GM19397 (cell line): ENCODE results near the gene CNST.
"Not testable (repeated sequence)": the region's sequence is repeated elsewhere in the genome, so short reads cannot be mapped to it uniquely, and the experiment has no call there.

Experiments
- ATAC-seq: cut with Tn5 transposase; IDR thresholded peaks from one replicate; pipeline ENCODE4 v1.9.1; 2021; ENCODE audit warnings: mild to moderate bottlenecking, moderate library complexity; ENCODE audit not compliant: unreplicated experiment

Gene CNST

GRCh38 chr1:246582301-246583055 is 16.2 kb downstream of the CNST start:
- ATAC-seq, result no peak

DNA sequence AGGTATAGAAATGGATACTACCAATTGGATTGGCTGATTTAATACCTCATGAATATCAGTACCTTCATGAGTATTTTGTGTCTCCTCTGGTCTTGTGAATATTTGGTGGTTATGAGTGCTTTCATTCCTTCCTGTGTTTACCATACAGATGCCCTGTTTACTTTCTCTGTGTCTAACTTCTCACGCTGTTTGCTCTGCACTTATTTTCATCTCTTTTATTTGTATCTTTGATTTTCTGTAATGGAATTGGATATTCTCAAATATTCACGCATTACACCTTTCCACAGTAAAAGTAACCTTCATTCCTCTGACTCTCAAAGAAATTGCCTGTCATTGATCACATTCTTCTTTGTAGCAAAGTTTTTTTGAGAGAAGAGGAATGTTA is 16.8 kb downstream of the CNST start:
- ATAC-seq, result no peak

DNA sequence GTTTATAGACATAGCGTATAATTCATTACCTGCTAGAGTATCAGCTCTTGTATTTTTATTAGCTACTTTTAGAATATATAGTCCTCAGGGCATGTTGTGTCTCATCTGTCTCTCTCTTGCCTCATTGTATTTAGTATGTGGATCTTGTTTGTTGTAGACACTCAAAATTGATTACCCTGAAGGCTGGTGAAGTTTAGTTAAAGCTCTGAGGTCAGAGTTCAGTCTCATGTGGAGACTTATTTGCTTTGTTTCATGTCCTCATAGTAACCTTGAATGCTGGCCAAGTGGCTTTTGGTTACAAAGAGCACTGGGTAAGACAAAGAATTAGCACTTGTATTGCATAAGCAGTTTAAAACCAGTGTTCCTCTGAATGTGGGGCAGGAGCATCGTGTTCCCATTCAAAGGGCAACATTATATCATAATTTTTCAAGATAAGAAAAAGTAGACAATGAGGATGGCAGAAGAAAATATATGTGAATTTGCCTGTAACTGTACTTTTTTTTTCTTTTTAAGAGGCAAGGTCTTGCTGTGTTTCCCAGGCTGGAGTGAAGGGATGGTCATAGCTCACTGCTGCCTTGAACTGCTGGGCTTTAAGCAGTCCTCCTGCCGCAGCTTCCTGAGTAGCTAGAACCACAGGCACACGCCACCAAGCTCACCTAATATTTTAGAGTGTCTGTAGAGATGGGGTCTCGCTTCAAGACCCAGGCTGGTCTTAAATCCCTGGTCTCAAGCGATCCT is 17.4 kb downstream of the CNST start:
- ATAC-seq, result no peak

DNA sequence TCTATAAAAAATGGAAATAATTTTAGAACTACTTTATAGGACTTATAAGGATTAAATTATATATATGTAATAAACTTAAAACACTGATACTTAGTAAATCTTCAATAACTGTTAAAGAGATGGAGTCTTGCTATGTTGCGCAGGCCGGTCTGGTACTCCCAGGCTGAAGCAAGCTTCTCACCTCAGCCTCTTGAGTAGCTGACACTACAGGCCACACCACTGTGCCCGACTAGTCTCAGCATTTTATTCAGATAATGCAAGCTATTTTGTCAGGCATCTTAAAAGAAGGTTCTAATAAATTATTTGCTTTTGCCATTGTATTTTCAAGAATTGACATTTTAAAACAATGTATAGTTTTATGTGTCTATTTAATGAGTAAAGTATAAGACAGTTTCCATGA is 20.8 kb downstream of the CNST start:
- ATAC-seq, result no peak

- no peak for ATAC-seq
Measured at GRCh38 chr1:246587606-246588005, 21.4 kb downstream of the CNST start.

DNA sequence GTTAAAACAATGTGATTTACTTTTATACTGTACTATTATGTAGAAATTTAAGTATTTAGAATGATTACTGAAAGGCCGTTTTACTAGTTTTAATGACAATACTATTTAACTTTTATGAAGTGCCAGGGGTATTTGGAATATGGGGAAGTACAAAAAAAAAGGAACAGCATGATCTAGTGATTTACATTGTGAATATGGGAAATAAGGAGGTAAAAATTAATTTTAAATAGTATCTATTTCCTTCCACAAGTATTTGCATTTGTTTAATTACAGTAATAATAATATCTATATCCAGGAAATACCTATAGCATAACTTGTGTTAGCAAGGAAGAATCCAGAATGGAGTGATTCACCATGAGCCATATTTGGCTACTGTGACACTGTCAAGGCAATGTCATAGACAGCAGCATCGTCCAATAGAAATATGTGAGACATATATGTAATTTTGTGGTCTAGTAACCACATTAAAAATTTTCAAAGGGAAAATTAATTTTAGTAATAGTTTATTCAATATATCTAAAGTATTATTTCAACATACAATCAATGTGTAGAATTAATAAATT is 22.0 kb downstream of the CNST start:
- no peak for ATAC-seq

GRCh38 chr1:246589919-246590318 is 23.7 kb downstream of the CNST start:
- not testable (repeated sequence) for ATAC-seq

DNA sequence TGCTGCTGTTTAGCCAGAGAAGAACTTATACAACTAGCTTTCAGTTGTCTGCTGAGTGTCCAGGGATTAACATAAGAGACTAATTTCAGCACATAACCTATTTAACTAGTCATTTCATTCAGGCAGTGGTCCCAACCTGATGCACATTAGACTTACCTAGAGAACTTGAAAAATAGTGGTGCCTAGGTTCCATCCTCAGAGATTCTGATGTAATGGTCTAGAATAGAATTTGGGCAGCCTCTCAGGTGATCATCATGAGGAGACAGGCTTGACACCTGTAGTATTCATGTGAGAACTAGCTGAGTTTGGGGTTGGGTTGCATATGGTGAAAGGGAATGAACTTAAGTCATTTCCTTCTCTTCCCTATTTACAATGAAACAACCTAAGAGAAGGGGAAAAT is 24.8 kb downstream of the CNST start:
- peak; percentile 22 for ATAC-seq

GRCh38 chr1:246591504-246591903 is 25.2 kb downstream of the CNST start:
- peak; percentile 97 for ATAC-seq

DNA sequence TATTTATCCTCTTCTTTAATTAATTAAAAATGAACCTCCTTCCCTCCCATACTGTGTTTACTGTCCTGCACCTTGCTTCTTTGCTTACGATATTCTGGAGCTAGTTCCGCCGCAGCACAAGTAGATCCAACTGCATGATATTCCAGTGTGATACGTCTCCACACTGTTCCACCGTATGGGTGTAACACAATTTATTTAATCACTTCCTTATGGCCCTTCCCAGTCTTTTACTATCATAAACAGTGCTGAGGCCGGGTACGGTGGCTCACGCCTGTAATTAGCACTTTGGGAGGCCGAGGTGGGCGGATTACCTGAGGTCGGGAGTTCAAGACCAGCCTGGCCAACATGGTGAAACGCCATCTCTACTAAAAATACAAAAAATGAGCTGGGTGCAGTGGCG is 25.7 kb downstream of the CNST start:
- no peak for ATAC-seq

DNA sequence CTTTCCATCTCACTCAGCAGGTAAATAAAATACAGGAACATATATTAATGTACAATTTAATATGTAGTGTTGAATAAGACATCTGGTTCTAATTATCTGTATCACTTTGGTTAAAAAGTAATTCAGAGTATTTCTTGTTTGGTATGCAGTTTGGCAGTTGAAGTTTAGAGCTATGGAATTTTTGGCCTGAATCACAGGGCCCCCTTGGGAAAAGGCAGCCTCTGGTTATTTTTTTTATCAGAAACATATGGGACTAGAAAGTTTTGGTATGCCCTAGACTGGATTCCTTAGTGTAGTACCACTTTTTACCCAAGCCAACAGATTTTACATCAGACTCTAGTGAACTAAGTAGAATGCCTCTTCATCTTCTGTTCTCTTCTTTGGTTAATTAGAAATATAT is 26.4 kb downstream of the CNST start:
- no peak for ATAC-seq

DNA sequence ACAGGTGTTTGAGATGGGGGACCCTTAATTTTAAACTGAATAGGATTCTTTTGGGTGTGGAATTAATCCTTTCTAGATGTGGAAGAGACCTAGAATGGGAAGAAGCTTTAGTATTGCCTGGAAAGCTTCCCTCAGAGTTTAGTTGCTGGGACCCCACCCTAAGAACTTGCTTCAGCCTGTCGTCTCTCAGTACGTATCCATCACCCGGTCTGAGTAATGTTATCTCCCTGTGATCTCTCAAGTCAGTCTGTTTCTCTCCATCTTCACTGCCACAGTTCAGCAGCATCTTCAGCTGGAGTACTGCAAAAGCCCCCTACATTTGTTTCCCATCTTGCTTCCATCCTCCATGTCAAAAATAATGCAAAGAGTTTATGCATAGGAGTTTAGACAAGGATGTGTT is 28.9 kb downstream of the CNST start:
- no peak for ATAC-seq

DNA sequence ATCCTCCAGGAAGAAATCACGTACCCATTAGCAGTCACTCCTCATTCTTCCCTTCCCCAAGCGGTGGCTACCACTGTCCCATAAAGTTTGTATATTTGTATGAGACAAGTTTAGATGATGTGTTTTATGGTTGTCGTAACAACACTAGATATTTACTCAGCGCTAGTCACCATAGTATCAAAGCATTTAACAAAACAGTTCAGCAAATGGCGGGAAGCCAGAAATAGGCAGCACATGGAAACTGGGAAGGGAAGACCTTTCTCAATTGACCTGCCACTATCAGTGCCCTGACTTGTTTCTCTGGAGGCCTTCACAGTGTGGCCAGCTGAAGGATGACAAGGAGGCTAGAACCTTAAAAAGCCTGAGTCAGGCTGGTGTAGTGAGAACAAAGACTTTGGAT is 31.1 kb downstream of the CNST start:
- ATAC-seq, result no peak

- no peak for ATAC-seq
Measured at GRCh38 chr1:246597971-246598370, 31.7 kb downstream of the CNST start.

DNA sequence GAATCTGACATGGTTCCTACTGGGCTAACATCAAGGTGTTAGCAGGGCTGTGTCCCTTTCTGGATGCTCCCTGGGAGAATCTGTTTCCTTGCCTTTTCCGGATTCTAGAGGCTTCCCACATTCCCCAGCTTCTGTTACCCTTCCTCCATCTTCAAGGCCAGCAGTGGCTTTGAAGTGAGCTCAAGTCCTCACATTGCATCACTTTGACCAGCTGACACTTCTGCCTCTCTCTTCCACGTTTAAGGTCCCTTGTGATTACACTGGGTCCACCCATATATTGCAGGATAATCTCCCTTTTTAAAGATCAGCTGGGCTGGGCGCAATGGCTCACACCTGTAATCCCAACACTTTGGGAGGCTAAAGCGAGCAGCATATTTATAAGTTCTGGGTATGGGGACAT is 33.1 kb downstream of the CNST start:
- no peak for ATAC-seq

DNA sequence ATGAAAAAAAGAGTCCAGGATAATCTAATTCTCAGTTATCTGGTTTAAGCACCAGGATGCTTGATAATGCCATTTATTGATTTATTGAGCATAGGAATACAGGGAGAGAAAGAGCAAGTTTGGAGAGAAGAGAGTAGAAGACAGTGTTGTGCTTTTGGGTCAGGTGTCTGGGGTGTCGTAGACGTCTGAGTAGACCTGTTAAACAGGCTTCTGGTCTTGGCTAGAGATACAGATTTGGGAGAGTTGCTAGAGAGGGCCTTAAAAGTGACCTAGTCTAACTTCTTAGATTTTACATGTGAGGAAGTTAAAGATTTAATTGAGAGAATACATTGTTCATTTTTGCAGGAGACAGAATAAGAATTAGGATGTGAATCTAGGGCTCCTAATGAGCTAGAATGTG is 34.3 kb downstream of the CNST start:
- ATAC-seq, result no peak

GRCh38 chr1:246602194-246602593 is 35.9 kb downstream of the CNST start:
- no peak for ATAC-seq

GRCh38 chr1:246605231-246605630 is 39.0 kb downstream of the CNST start:
- ATAC-seq, result not testable (repeated sequence)

- no peak for ATAC-seq
Measured at GRCh38 chr1:246607462-246607861, 41.2 kb downstream of the CNST start.

DNA sequence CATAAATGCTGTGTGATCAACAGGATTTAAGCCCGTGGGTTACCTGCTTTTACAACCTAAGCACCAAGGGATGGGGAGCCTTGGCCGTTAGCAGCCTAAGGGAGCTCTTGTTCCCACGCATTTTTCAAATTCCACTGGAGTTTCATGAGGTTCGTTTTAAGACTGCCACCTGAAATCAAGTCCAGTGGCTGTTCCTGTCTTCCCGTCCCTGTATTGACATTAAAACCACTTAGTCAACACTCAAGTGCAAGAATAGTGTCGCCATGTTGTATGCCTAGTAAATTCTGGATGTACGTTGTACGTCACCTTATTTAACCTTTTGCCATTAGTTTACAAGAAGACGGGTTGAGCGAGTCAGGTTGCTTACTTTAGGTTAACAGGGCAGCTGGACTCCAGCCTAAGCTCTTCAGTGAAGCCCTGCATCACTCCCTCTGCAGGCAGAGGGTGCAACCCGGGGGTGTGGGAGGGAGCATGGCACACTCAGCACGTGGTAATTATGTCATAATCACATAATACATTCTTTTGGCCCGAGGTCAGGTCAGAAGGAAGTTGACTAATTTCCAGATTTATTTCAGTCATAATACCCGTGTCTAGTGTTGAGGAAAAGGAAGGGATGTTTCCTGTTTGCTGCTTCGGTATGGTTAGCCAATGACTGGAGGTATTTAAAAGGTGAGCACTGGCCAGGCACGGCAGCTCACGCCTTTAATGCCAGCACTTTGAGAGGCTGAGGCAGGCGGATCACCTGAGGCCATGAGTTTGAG is 42.5 kb downstream of the CNST start:
- ATAC-seq, result no peak

DNA sequence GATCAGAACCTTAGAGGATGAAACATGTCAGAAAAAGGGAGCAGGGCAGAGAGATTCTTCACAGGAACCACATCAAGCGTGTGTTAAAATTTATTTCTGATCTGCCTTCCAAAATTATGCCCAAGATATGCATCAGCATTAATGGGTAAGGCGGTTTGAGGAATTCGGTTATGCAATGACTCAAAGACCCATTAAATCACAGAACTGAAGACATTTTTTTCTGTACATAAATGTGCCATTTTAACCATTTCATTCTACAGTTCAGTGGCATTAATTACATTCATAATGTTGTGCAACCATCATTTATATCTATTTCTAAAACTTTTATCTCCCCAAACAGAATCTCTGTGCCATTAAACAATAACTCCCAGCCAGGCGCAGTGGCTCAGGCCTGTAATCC is 43.4 kb downstream of the CNST start:
- no peak for ATAC-seq
